ENCODE data around the gene ZNF775. TPM values are rescaled to one million over a fixed set of nuclear protein-coding genes. Genes with fewer than 3 reads are reported as not detected.

The ZNF775 gene
- total RNA-seq, 1 donor from 2014 or later, result 17.1 TPM

- peaks cover 0 to 2% of the 10 kb centered on the region in 2 donors for H3K4me1 ChIP-seq
- no peak overlapping the region for H3K4me3 ChIP-seq
- H3K27me3 ChIP-seq, result no peaks in the 10 kb centered on the region
- intact Hi-C loops (cut with DNase I), result no loop called here
- no peak for DNase-seq (ENCODE audit: low spot score in 2 of 2)
- TF ChIP-seq, protein P1, sequence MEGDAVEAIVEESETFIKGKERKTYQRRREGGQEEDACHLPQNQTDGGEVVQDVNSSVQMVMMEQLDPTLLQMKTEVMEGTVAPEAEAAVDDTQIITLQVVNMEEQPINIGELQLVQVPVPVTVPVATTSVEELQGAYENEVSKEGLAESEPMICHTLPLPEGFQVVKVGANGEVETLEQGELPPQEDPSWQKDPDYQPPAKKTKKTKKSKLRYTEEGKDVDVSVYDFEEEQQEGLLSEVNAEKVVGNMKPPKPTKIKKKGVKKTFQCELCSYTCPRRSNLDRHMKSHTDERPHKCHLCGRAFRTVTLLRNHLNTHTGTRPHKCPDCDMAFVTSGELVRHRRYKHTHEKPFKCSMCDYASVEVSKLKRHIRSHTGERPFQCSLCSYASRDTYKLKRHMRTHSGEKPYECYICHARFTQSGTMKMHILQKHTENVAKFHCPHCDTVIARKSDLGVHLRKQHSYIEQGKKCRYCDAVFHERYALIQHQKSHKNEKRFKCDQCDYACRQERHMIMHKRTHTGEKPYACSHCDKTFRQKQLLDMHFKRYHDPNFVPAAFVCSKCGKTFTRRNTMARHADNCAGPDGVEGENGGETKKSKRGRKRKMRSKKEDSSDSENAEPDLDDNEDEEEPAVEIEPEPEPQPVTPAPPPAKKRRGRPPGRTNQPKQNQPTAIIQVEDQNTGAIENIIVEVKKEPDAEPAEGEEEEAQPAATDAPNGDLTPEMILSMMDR (IDR thresholded peaks at IDR 0.05), result no peak
- no peaks in the 10 kb centered on the region for H3K9me3 ChIP-seq
- H3K36me3 ChIP-seq, result no peaks in the 10 kb centered on the region
- no peak overlapping the region for H3K27ac ChIP-seq
Measured at GRCh38 chr7:150333659-150334058, 45.5 kb upstream of the ZNF775 start.

- H3K9me3 ChIP-seq, result no peaks in the 10 kb centered on the region
- TF ChIP-seq, protein P1 (IDR thresholded peaks at IDR 0.05), result no peak
- H3K36me3 ChIP-seq, result no peaks in the 10 kb centered on the region
- H3K27me3 ChIP-seq, result no peaks in the 10 kb centered on the region
- DNase-seq (ENCODE audit: low spot score in 2 of 2), result no peak
- H3K4me1 ChIP-seq, result peaks cover 0 to 2% of the 10 kb centered on the region in 2 donors
- intact Hi-C loops (cut with DNase I), result no loop called here
- no peak overlapping the region for H3K4me3 ChIP-seq
- no peak overlapping the region for H3K27ac ChIP-seq
Measured at GRCh38 chr7:150334108-150334507, 45.0 kb upstream of the ZNF775 start.

GRCh38 chr7:150335108-150335773 is 43.9 kb upstream of the ZNF775 start:
- Histone ChIP-seq H3K27me3 (no peaks in the 10 kb centered on the region), H3K9me3 (no peaks in the 10 kb centered on the region), H3K27ac (peak overlapping the region in 1 of 2 donors; percentile 27), H3K4me1 (peaks cover under 1 to 2% of the 10 kb centered on the region in 2 donors), H3K36me3 (no peaks in the 10 kb centered on the region), H3K4me3 (no peak overlapping the region)
- intact Hi-C loops (cut with DNase I), result no loop called here
- TF ChIP-seq, protein P1 (IDR thresholded peaks at IDR 0.05), result no peak
- DNase-seq (ENCODE audit: low spot score in 2 of 2), result no peak

- DNase-seq (ENCODE audit: low spot score in 2 of 2), result no peak
- no peak overlapping the region for H3K27ac ChIP-seq
- TF ChIP-seq, protein P1 (IDR thresholded peaks at IDR 0.05), result no peak
- no peak overlapping the region for H3K4me3 ChIP-seq
- no peaks in the 10 kb centered on the region for H3K36me3 ChIP-seq
- intact Hi-C loops (cut with DNase I), result no loop called here
- H3K4me1 ChIP-seq, result peaks cover 3 to 4% of the 10 kb centered on the region in 2 donors
- no peaks in the 10 kb centered on the region for H3K27me3 ChIP-seq
- H3K9me3 ChIP-seq, result no peaks in the 10 kb centered on the region
Measured at GRCh38 chr7:150335774-150336112, 43.4 kb upstream of the ZNF775 start.

- intact Hi-C loops (cut with DNase I), result no loop called here
- TF ChIP-seq, protein P1 (IDR thresholded peaks at IDR 0.05), result no peak
- Histone ChIP-seq H3K4me3 (no peak overlapping the region), H3K27ac (no peak overlapping the region), H3K9me3 (no peaks in the 10 kb centered on the region), H3K36me3 (no peaks in the 10 kb centered on the region), H3K4me1 (peaks cover 4% of the 10 kb centered on the region in 2 donors), H3K27me3 (no peaks in the 10 kb centered on the region)
- DNase-seq (ENCODE audit: low spot score in 2 of 2), result peak in 1 of 2 donors; percentile 56
Measured at GRCh38 chr7:150336746-150337145, 42.4 kb upstream of the ZNF775 start.

GRCh38 chr7:150337179-150337578 is 42.0 kb upstream of the ZNF775 start:
- intact Hi-C loops (cut with DNase I), result no loop called here
- H3K36me3 ChIP-seq, result no peaks in the 10 kb centered on the region
- no peak overlapping the region for H3K27ac ChIP-seq
- H3K4me3 ChIP-seq, result no peak overlapping the region
- no peak for DNase-seq (ENCODE audit: low spot score in 2 of 2)
- no peaks in the 10 kb centered on the region for H3K27me3 ChIP-seq
- no peaks in the 10 kb centered on the region for H3K9me3 ChIP-seq
- TF ChIP-seq, protein P1 (IDR thresholded peaks at IDR 0.05), result no peak
- H3K4me1 ChIP-seq, result peaks cover 7% of the 10 kb centered on the region in 2 donors
